22Rv1 (cell line): ENCODE measurements around the gene AP2M1.

Experiments
- ZFX ChIP-seq: fragments of 450-650 bp; IDR thresholded peaks from 2 replicates; pipeline ENCODE4 v1.6.1; 2017; ENCODE audit warnings: antibody characterized with exemption, borderline replicate concordance
- TF ChIP-seq, protein P1 (sequence below): fragments of 450-650 bp; IDR thresholded peaks from 2 replicates; pipeline ENCODE4 v1.5.1; 2017; ENCODE audit warnings: mild to moderate bottlenecking

DNA sequence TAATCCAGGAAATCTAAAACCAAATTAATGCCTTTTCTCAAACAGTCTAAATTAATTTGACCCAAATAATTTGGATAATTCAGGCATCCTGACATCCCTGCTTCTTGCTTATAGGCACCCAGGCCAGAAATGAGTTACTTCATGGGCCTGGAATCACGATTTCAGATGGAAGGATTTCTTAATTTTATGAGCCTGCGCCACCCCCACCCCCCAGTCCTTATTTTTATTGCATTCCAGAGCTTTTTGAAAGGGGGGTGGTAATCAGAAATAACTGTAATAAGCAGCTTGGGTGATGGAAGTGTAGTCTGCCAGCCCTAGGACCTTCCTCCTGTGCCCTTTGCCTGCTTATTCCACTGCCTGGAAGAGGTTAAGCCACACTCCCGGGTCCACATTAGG, 1.3 kb downstream of the AP2M1 start:
- TF ChIP-seq, protein P1, sequence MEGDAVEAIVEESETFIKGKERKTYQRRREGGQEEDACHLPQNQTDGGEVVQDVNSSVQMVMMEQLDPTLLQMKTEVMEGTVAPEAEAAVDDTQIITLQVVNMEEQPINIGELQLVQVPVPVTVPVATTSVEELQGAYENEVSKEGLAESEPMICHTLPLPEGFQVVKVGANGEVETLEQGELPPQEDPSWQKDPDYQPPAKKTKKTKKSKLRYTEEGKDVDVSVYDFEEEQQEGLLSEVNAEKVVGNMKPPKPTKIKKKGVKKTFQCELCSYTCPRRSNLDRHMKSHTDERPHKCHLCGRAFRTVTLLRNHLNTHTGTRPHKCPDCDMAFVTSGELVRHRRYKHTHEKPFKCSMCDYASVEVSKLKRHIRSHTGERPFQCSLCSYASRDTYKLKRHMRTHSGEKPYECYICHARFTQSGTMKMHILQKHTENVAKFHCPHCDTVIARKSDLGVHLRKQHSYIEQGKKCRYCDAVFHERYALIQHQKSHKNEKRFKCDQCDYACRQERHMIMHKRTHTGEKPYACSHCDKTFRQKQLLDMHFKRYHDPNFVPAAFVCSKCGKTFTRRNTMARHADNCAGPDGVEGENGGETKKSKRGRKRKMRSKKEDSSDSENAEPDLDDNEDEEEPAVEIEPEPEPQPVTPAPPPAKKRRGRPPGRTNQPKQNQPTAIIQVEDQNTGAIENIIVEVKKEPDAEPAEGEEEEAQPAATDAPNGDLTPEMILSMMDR: no peak
- no peak for TF ChIP-seq ZFX
